ENCODE results near the gene SIX4.
A peak's percentile ranks its signal among the peaks of the same experiment; 100 is the strongest.

SIX4 gene

DNA sequence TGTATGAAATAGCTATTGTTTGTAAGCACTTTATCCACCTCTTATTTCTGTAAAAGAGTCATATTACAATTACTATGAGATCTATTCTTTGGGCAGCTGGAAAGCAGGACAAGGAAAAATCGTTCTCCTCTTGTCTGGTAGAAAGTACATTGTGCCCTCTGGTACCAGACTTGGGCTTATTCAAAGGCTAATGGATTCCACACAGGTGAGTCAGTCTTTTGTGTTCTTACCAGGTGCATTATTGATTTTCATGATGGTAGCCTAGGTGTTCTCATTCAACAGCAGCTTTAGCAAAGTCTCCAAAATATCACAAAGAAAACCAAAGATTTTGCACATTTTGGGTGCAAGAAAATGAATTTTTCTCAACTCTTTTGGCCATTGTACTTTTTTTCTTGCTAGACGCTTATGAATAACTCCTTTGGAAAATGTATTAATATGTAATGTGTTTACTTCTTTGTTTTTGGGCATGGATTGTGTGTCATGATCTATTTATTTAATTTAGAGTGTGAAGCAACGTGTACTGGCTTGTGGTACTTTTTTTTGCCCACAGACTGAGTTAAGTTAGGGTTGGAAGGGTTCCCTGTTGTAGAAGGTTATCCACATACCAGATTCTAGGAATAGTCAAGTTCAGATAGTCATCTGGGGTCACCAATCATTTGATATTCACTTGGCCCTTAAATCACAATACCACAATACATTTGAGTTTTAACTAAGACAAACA lies 36.7 kb upstream of the SIX4 start:
- Histone ChIP-seq H3K4me3 (ENCODE audit: low read depth, low read length) (no peak overlapping the region), H2AK5ac (ENCODE audit: low read length) (no peak overlapping the region), H2BK120ac (ENCODE audit: insufficient read depth, low read length, poor library complexity) (no peak overlapping the region), H3K23ac (ENCODE audit: low read length) (no peak overlapping the region), H3K4me2 (ENCODE audit: low read length) (no peak overlapping the region), H3K79me1 (ENCODE audit: low read length) (no peaks in the 10 kb centered on the region), H4K8ac (ENCODE audit: low read depth, low read length) (no peak overlapping the region), H4K12ac (ENCODE audit: low read depth, low read length) (no peak overlapping the region), H2BK12ac (ENCODE audit: low read length) (no peak overlapping the region), H3K4ac (ENCODE audit: low read depth, low read length) (no peak overlapping the region), H2AFZ (ENCODE audit: insufficient read depth, low read length, poor library complexity) (no peak overlapping the region), H3K79me2 (ENCODE audit: control insufficient read depth, insufficient read depth, low read length, poor library complexity) (no peaks in the 10 kb centered on the region), H3K4me1 (ENCODE audit: control insufficient read depth in 1 of 2, insufficient read depth in 2 of 2, low read length in 2 of 2) (no peaks in the 10 kb centered on the region), H3K27ac (ENCODE audit: low read depth, low read length) (no peak overlapping the region), H4K91ac (ENCODE audit: low read depth, low read length) (no peak overlapping the region), H2BK5ac (ENCODE audit: low read depth, low read length, poor library complexity) (no peak overlapping the region), H3K27me3 (ENCODE audit: insufficient read depth, low read length) (no peaks in the 10 kb centered on the region), H3K14ac (ENCODE audit: low read length) (no peak overlapping the region), H3K18ac (ENCODE audit: low read length) (no peak overlapping the region), H3K9me3 (ENCODE audit: insufficient read depth, low read depth, low read length) (no peaks in the 10 kb centered on the region), H3K9ac (ENCODE audit: low read length) (no peak overlapping the region), H3K36me3 (ENCODE audit: control insufficient read depth in 1 of 2, insufficient read depth in 2 of 2, low read length in 2 of 2) (no peaks in the 10 kb centered on the region)
- WGBS (ENCODE audit: extremely low coverage, insufficient coverage, insufficient read length) = no CpG with 5 or more reads among the region's 3 CpGs
- DNase-seq = peak in 1 of 2 donors; percentile 10

DNA sequence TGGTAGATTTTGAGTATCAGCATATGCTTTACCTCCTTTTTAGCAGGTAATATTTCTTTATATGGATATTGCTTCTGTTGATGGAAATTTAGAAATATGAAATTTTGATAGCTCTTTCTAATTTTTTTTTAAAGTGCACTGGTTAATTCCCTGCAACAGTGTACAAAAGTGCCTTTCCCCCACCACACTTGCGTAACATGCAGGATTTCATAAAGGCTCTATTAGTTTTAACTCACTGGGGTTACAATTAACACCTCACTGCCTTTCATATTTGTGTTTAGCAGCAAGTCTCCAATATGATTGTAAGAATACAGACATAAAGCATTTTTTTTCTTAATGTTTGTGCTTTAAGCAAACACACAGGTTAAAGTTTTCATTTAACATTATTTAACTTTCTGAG lies 36.1 kb upstream of the SIX4 start:
- H2AK5ac ChIP-seq (ENCODE audit: low read length) = no peak overlapping the region
- no peaks in the 10 kb centered on the region for H3K79me2 ChIP-seq (ENCODE audit: control insufficient read depth, insufficient read depth, low read length, poor library complexity)
- H3K4ac ChIP-seq (ENCODE audit: low read depth, low read length) = no peak overlapping the region
- H4K12ac ChIP-seq (ENCODE audit: low read depth, low read length) = no peak overlapping the region
- H3K36me3 ChIP-seq (ENCODE audit: control insufficient read depth in 1 of 2, insufficient read depth in 2 of 2, low read length in 2 of 2) = no peaks in the 10 kb centered on the region
- no peak overlapping the region for H3K9ac ChIP-seq (ENCODE audit: low read length)
- H2AFZ ChIP-seq (ENCODE audit: insufficient read depth, low read length, poor library complexity) = no peak overlapping the region
- no peak overlapping the region for H3K23ac ChIP-seq (ENCODE audit: low read length)
- no peak overlapping the region for H2BK5ac ChIP-seq (ENCODE audit: low read depth, low read length, poor library complexity)
- no peaks in the 10 kb centered on the region for H3K9me3 ChIP-seq (ENCODE audit: insufficient read depth, low read depth, low read length)
- no peak overlapping the region for H3K14ac ChIP-seq (ENCODE audit: low read length)
- H3K4me2 ChIP-seq (ENCODE audit: low read length) = no peak overlapping the region
- no peak for DNase-seq
- no peak overlapping the region for H3K27ac ChIP-seq (ENCODE audit: low read depth, low read length)
- H3K79me1 ChIP-seq (ENCODE audit: low read length) = no peaks in the 10 kb centered on the region
- no peak overlapping the region for H3K18ac ChIP-seq (ENCODE audit: low read length)
- no CpG with 5 or more reads among the region's 1 CpG for WGBS (ENCODE audit: extremely low coverage, insufficient coverage, insufficient read length)
- no peak overlapping the region for H4K8ac ChIP-seq (ENCODE audit: low read depth, low read length)
- no peak overlapping the region for H2BK12ac ChIP-seq (ENCODE audit: low read length)
- H3K4me1 ChIP-seq (ENCODE audit: control insufficient read depth in 1 of 2, insufficient read depth in 2 of 2, low read length in 2 of 2) = no peaks in the 10 kb centered on the region
- H4K91ac ChIP-seq (ENCODE audit: low read depth, low read length) = no peak overlapping the region
- H3K27me3 ChIP-seq (ENCODE audit: insufficient read depth, low read length) = no peaks in the 10 kb centered on the region
- no peak overlapping the region for H2BK120ac ChIP-seq (ENCODE audit: insufficient read depth, low read length, poor library complexity)
- no peak overlapping the region for H3K4me3 ChIP-seq (ENCODE audit: low read depth, low read length)

DNA sequence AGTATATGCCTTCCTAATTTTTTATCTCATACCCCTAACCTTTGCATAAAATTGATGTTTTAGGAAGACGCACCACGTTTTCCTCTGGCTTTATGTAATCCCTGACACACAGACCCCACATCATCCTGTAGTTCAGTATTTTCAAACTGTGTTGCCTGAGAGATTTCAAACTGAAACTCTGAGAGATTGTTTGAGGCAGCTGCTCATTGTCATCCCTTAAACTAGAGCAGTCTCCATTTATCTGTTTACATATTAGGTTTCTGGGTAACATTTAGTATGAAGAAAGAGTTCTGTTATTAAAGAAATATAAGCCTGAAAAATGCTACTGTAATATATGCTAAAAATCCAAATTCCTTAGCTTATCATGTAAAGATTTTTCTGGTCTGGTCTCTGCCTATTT lies 34.7 kb upstream of the SIX4 start:
- no peak for DNase-seq
- Histone ChIP-seq H3K9ac (ENCODE audit: low read length) (no peak overlapping the region), H3K27me3 (ENCODE audit: insufficient read depth, low read length) (no peaks in the 10 kb centered on the region), H2BK12ac (ENCODE audit: low read length) (no peak overlapping the region), H3K18ac (ENCODE audit: low read length) (no peak overlapping the region), H2AK5ac (ENCODE audit: low read length) (no peak overlapping the region), H2BK120ac (ENCODE audit: insufficient read depth, low read length, poor library complexity) (no peak overlapping the region), H2BK5ac (ENCODE audit: low read depth, low read length, poor library complexity) (no peak overlapping the region), H4K91ac (ENCODE audit: low read depth, low read length) (no peak overlapping the region), H3K79me1 (ENCODE audit: low read length) (no peaks in the 10 kb centered on the region), H3K14ac (ENCODE audit: low read length) (no peak overlapping the region), H3K4me1 (ENCODE audit: control insufficient read depth in 1 of 2, insufficient read depth in 2 of 2, low read length in 2 of 2) (no peaks in the 10 kb centered on the region), H3K9me3 (ENCODE audit: insufficient read depth, low read depth, low read length) (no peaks in the 10 kb centered on the region), H3K36me3 (ENCODE audit: control insufficient read depth in 1 of 2, insufficient read depth in 2 of 2, low read length in 2 of 2) (no peaks in the 10 kb centered on the region), H4K12ac (ENCODE audit: low read depth, low read length) (no peak overlapping the region), H3K4me3 (ENCODE audit: low read depth, low read length) (no peak overlapping the region), H4K8ac (ENCODE audit: low read depth, low read length) (no peak overlapping the region), H3K4ac (ENCODE audit: low read depth, low read length) (no peak overlapping the region), H3K27ac (ENCODE audit: low read depth, low read length) (no peak overlapping the region), H2AFZ (ENCODE audit: insufficient read depth, low read length, poor library complexity) (no peak overlapping the region), H3K4me2 (ENCODE audit: low read length) (no peak overlapping the region), H3K79me2 (ENCODE audit: control insufficient read depth, insufficient read depth, low read length, poor library complexity) (no peaks in the 10 kb centered on the region), H3K23ac (ENCODE audit: low read length) (no peak overlapping the region)
- WGBS (ENCODE audit: extremely low coverage, insufficient coverage, insufficient read length) = no CpG with 5 or more reads among the region's 2 CpGs

DNA sequence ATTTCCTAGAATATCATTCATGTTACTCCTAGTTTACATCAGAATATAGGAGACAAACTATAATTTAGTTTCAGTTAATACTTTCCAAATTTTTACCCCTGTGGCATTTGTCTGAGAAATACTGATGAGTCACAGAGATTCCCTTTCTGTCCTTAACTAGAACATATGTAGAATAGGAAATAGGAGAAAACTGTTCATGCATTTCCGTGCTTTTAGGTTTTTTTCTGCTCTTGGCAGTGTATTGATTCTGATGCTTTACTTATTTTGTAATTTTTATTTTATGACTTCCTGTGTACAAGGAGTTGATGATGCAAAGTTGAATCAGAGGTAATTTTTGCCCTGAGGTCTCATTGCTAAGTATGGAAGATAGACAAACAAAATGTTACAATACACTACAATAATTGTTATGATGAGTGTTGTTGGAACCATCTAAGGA lies 33.4 kb upstream of the SIX4 start:
- H2BK12ac ChIP-seq (ENCODE audit: low read length) = no peak overlapping the region
- H3K36me3 ChIP-seq (ENCODE audit: control insufficient read depth in 1 of 2, insufficient read depth in 2 of 2, low read length in 2 of 2) = no peaks in the 10 kb centered on the region
- H4K8ac ChIP-seq (ENCODE audit: low read depth, low read length) = no peak overlapping the region
- H3K4me2 ChIP-seq (ENCODE audit: low read length) = no peak overlapping the region
- H3K14ac ChIP-seq (ENCODE audit: low read length) = no peak overlapping the region
- no peak for DNase-seq
- no peak overlapping the region for H3K27ac ChIP-seq (ENCODE audit: low read depth, low read length)
- no peak overlapping the region for H3K18ac ChIP-seq (ENCODE audit: low read length)
- H3K23ac ChIP-seq (ENCODE audit: low read length) = no peak overlapping the region
- H2BK120ac ChIP-seq (ENCODE audit: insufficient read depth, low read length, poor library complexity) = no peak overlapping the region
- no peak overlapping the region for H2BK5ac ChIP-seq (ENCODE audit: low read depth, low read length, poor library complexity)
- H3K79me1 ChIP-seq (ENCODE audit: low read length) = no peaks in the 10 kb centered on the region
- H3K79me2 ChIP-seq (ENCODE audit: control insufficient read depth, insufficient read depth, low read length, poor library complexity) = no peaks in the 10 kb centered on the region
- no peaks in the 10 kb centered on the region for H3K4me1 ChIP-seq (ENCODE audit: control insufficient read depth in 1 of 2, insufficient read depth in 2 of 2, low read length in 2 of 2)
- no CpG with 5 or more reads among the region's 1 CpG for WGBS (ENCODE audit: extremely low coverage, insufficient coverage, insufficient read length)
- no peak overlapping the region for H3K4me3 ChIP-seq (ENCODE audit: low read depth, low read length)
- H4K12ac ChIP-seq (ENCODE audit: low read depth, low read length) = no peak overlapping the region
- no peaks in the 10 kb centered on the region for H3K9me3 ChIP-seq (ENCODE audit: insufficient read depth, low read depth, low read length)
- no peak overlapping the region for H3K4ac ChIP-seq (ENCODE audit: low read depth, low read length)
- no peak overlapping the region for H2AK5ac ChIP-seq (ENCODE audit: low read length)
- H3K9ac ChIP-seq (ENCODE audit: low read length) = no peak overlapping the region
- no peak overlapping the region for H2AFZ ChIP-seq (ENCODE audit: insufficient read depth, low read length, poor library complexity)
- H4K91ac ChIP-seq (ENCODE audit: low read depth, low read length) = no peak overlapping the region
- no peaks in the 10 kb centered on the region for H3K27me3 ChIP-seq (ENCODE audit: insufficient read depth, low read length)
